Activated CD4-positive, alpha-beta T cell treated with anti-CD3 and anti-CD28 coated beads, Interleukin-2, amount 10 ng/mL, durations not matched to agents 7 days and 5 days (primary cell): ENCODE data around the gene ZNF358. TPM values are rescaled to one million over a fixed set of nuclear protein-coding genes. Genes with fewer than 3 reads are reported as not detected.

Experiments used
- CTCF ChIA-PET: fragments of 350-600 bp; sonication (Branson Sonifier 250); formaldehyde crosslinking; loops from one replicate; lab custom pipeline; 2021; ENCODE audit warnings: antibody characterized with exemption; lab: Charles Lee
- POLR2A ChIA-PET: fragments of 350-600 bp; sonication (Branson Sonifier 250); formaldehyde crosslinking; loops from one replicate; lab custom pipeline; 2021; ENCODE audit warnings: antibody characterized with exemption; lab: Charles Lee
- DNase-seq: peaks from one replicate; pipeline ENCODE4 v3.0.0-alpha.2; 2020
- H3K27ac Mint-ChIP-seq: one replicate; pipeline ENCODE4 v1.8.0; 2021; ENCODE audit warnings: mild to moderate bottlenecking, moderate library complexity, mixed read lengths
- H3K27me3 Mint-ChIP-seq: one replicate; pipeline ENCODE4 v1.8.0; 2021; ENCODE audit warnings: mixed read lengths
- H3K36me3 Mint-ChIP-seq: one replicate; pipeline ENCODE4 v1.8.0; 2021; ENCODE audit warnings: low read depth, mixed read lengths
- H3K4me1 Mint-ChIP-seq: one replicate; pipeline ENCODE4 v1.8.0; 2021; ENCODE audit warnings: mixed read lengths
- H3K4me3 Mint-ChIP-seq: one replicate; pipeline ENCODE4 v1.8.0; 2021; ENCODE audit warnings: mild to moderate bottlenecking, moderate library complexity, mixed read lengths
- H3K9me3 Mint-ChIP-seq: one replicate; pipeline ENCODE4 v1.8.0; 2021; ENCODE audit warnings: mixed read lengths
- total RNA-seq, 2 experiments: library from RNA; stranded (reverse); gene quantifications; one replicate each; pipeline ENCODE4 v1.2.3, GENCODE V29; 2021

The ZNF358 gene
- total RNA-seq, result 1 to 10 TPM; 6.5 to 6.7 TPM

DNA sequence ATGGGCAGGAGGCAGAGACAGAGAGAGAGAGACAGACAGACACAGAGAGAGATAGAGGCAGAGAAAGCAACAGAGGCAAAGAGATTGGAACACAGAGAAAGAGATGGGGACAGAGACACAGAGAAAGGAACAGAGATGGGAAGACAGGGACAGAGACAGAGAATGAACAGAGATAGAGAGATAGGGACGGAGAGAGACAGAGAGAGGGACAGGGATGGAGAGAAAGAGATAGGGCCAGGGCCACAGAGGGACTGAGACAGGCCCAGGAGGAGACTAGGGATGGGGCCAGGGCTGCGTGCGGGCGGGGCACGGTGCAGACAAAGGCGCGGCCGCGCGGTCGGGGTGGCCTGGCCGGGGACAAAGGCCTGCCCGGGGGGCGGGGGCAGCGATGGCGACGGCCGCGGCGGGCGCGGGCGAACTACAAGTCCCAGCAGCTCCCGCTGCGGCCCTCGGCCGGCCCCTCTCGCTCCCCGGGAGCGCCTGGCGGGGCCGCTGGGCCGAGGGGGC is at the start of gene ZNF358:
Gene ZNF358 (plus strand): TSS at position 459 of the 507 bp plus-strand sequence. CDS start 3,140 bp downstream, outside the sequence.
- peak within 1 kb of the TSS; percentile 61 for H3K27ac Mint-ChIP-seq
- peaks cover 7% of the 10 kb centered on the region for H3K4me1 Mint-ChIP-seq
- H3K36me3 Mint-ChIP-seq, result no peaks in the 10 kb centered on the region
- H3K27me3 Mint-ChIP-seq, result peaks cover 25% of the 10 kb centered on the region
- DNase-seq, result peak; percentile 33
- CTCF ChIA-PET, result no interaction called here
- peak within 1 kb of the TSS; percentile 64 for H3K4me3 Mint-ChIP-seq
- no peaks in the 10 kb centered on the region for H3K9me3 Mint-ChIP-seq
- POLR2A ChIA-PET, result interaction anchor here (0.6 kb wide), 1 partner anchor 151 kb away, joined by 3 read pairs; no protein-coding TSS in a partner anchor

DNA sequence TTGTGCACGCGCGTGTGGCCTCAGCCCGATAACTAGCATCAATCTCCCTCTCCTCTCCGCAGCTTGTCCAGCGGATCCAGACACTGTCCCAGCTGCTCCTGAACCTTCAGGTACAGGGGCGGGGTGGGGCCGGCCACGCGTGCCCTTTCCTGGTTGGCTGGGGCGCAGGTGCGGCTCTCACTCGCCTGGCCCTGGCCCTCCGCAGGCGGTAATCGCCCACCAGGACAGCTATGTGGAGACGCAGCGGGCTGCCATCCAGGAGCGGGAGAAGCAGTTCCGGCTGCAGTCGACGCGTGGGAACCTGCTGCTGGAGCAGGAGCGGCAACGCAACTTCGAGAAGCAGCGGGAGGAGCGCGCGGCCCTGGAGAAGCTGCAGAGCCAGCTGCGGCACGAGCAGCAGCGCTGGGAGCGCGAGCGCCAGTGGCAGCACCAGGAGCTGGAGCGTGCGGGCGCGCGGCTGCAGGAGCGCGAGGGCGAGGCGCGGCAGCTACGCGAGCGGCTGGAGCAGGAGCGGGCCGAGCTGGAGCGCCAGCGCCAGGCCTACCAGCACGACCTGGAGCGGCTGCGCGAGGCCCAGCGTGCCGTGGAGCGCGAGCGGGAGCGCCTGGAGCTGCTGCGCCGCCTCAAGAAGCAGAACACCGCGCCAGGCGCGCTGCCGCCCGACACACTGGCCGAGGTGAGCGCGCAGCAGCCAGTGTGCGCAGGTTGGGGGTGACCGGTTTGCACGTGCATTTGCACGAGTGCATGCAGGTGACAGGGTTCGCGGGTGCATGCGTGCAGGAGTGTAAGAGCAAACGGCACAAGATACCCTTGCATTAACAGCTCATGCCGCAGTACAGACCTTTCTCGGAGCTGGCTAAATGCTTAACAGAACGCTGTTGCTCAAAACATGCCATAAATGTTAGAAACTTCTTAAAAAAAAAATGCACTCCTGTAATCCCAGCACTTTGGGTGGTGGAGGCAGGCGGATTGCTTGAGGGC is 48.6 kb upstream of the ZNF358 start:
- Mint-ChIP-seq H3K9me3 (no peaks in the 10 kb centered on the region), H3K27ac (no peak overlapping the region), H3K4me3 (no peak overlapping the region), H3K27me3 (no peaks in the 10 kb centered on the region), H3K4me1 (no peaks in the 10 kb centered on the region), H3K36me3 (peaks cover 14% of the 10 kb centered on the region)
- CTCF ChIA-PET, result interaction anchor here (0.9 kb wide), 1 partner anchor 8 kb away, joined by 4 read pairs; no protein-coding TSS in a partner anchor
- no peak for DNase-seq
- POLR2A ChIA-PET, result interaction anchor here (0.6 to 0.7 kb wide), 2 partner anchors 39 to 1921 kb away, joined by 3 read pairs; no protein-coding TSS in a partner anchor

DNA sequence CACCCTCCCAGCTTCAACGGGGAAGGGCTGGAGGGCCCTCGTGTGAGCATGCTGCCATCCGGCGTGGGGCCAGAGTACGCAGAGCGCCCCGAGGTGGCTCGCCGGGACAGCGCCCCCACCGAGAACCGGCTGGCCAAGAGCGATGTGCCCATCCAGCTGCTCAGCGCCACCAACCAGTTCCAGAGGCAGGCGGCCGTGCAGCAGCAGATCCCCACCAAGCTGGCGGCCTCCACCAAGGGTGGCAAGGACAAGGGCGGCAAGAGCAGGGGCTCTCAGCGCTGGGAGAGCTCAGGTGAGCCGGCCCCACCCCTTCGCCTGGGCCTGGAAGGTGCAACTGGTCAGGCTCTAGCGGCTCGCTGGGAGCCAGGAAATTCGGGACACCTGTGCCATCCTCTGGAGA is 47.1 kb upstream of the ZNF358 start:
- POLR2A ChIA-PET, result no interaction called here
- Mint-ChIP-seq H3K36me3 (peaks cover 12% of the 10 kb centered on the region), H3K4me1 (no peaks in the 10 kb centered on the region), H3K27ac (no peak overlapping the region), H3K4me3 (no peak overlapping the region), H3K27me3 (no peaks in the 10 kb centered on the region), H3K9me3 (no peaks in the 10 kb centered on the region)
- no peak for DNase-seq
- CTCF ChIA-PET, result interaction anchor here (0.6 to 0.8 kb wide), 2 partner anchors 123 to 279 kb away, joined by 3 to 4 read pairs; no protein-coding TSS in a partner anchor

DNA sequence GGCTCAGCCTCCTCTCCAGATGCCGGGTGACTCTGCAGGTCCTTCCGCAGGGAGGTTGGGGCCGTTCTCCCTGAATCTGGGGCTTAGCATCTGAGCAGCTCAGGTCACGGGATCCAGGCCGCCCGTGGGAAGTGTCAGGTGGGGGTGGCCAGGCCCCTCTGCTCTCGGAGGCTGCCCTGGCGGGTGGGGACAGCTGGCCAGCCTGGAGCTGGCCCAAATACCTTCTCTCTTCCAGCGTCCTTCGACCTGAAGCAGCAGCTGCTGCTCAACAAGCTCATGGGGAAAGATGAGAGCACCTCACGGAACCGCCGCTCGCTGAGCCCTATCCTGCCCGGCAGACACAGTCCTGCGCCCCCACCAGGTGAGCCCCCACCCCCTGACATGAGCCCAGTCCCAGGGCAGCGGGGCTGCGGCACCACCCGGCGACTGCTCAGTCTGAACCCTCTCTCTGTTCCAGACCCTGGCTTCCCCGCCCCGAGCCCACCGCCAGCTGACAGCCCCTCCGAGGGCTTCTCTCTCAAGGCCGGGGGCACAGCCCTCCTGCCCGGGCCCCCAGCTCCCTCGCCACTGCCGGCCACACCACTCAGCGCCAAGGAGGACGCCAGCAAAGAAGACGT is 46.1 kb upstream of the ZNF358 start:
- ChIA-PET CTCF (no interaction called here), POLR2A (no interaction called here)
- H3K27me3 Mint-ChIP-seq, result no peaks in the 10 kb centered on the region
- H3K27ac Mint-ChIP-seq, result no peak overlapping the region
- no peak for DNase-seq
- no peaks in the 10 kb centered on the region for H3K4me1 Mint-ChIP-seq
- peaks cover 9% of the 10 kb centered on the region for H3K36me3 Mint-ChIP-seq
- no peak overlapping the region for H3K4me3 Mint-ChIP-seq
- no peaks in the 10 kb centered on the region for H3K9me3 Mint-ChIP-seq

DNA sequence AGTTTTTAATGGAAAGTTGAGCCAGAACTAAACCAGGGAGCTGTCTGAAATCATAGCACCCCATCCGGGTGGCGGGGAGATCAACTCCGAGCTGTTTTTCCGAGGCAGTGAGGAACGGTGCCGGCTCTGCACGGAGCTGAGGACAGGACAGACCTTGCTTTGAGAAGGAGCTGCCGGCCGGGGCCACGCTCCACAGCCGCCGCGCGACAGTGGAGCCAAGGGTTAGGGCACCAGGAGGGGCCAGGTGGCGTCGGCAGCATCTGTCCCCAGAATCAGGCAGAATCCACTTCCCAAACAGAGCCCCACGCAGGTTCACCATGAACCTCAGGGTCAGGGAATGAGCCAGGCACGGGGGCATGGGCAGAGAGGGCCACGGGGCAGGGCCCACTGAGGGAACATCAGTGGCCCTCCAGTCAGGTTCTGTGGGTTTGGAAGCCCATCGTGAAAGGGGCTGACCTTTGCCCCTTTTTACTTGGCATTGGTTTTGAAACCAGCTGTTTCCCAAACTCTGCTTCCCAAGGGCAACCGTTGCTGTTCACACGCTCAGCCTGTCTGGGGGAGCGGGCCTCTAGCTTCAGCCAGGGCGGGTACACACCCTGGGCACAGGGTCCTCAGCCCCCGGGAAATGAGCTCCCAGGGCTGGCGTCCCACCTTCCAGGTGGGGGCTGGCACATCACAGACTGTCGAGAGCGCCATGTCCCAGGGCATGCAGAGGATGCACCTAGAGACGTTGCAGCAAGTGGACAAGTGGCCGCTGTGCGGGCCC is 45.2 kb upstream of the ZNF358 start:
- no peak overlapping the region for H3K4me3 Mint-ChIP-seq
- POLR2A ChIA-PET, result no interaction called here
- CTCF ChIA-PET, result interaction anchor here (0.6 kb wide), 1 partner anchor 24 kb away, joined by 3 read pairs; no protein-coding TSS in a partner anchor
- peaks cover 7% of the 10 kb centered on the region for H3K36me3 Mint-ChIP-seq
- no peaks in the 10 kb centered on the region for H3K27me3 Mint-ChIP-seq
- no peak for DNase-seq
- H3K4me1 Mint-ChIP-seq, result no peaks in the 10 kb centered on the region
- no peak overlapping the region for H3K27ac Mint-ChIP-seq
- no peaks in the 10 kb centered on the region for H3K9me3 Mint-ChIP-seq

DNA sequence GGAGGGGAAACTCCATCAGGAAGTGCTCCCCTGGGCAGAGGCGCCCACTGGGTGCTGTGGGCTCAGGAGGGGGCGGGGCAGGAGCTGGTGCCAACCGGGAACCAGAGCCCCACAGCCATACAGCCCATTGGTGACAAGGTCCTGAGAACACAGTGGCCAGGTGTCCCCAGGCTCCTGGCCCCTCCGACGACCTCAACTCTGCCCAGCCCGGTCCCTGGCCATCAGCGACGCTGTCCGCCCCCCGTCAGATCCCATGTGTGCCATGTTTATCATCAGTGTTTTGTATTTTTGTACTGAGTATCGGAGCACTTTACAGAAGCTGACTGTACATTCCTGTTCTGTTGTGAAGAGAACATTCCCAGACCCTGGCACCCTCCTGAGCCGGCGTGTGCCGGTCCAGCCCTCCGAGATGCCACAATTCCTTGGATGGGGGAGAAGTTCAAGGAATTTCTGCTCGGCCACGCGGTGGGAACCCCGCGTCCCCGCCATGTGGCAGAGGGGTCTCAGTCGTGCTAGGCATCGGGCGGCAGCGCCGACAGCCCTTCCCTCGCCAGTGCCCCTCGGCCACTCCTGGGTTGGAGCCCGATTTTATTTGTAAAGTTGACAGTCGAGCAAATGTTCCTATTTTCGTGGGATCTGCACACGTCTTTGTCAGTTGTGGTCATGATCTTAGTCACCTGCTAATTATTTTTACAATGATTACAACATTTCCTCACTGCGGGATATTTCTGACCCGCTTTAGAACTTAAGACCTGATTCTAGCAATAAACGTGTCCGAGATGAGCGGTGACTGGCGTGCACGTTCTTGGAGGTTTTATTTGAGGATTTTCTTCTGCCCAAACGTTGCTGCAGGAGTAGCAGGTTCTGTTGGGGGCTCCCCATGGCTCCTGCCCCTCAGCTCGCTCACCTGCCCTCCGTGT is 43.9 kb upstream of the ZNF358 start:
- Mint-ChIP-seq H3K4me3 (no peak overlapping the region), H3K27ac (no peak overlapping the region), H3K36me3 (peaks cover 7% of the 10 kb centered on the region), H3K9me3 (no peaks in the 10 kb centered on the region), H3K4me1 (no peaks in the 10 kb centered on the region), H3K27me3 (no peaks in the 10 kb centered on the region)
- POLR2A ChIA-PET, result no interaction called here
- CTCF ChIA-PET, result interaction anchor here (0.6 kb wide), 1 partner anchor 122 kb away, joined by 3 read pairs; no protein-coding TSS in a partner anchor
- no peak for DNase-seq

DNA sequence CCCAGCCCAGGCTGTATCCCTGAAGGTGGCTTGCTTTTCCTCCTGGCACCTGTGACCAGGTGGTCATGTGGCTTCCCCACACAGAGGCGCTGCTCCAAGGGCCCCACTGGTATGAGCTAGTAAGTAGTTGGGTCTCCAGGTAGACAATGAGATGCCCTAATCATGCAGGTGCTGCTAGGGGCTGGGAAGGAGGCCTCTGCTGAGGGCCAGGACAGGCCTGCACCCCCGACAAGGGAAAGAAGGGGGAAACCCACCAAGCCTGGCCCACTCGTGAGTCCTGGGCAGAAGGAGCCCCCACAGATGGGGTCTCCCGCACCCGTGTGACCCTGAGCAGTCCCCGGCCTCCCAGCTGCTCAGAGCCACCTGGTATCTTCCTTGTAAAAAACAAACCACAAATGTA is 40.2 kb upstream of the ZNF358 start:
- no peaks in the 10 kb centered on the region for H3K27me3 Mint-ChIP-seq
- POLR2A ChIA-PET, result no interaction called here
- H3K9me3 Mint-ChIP-seq, result no peaks in the 10 kb centered on the region
- no peak for DNase-seq
- peaks cover 5% of the 10 kb centered on the region for H3K36me3 Mint-ChIP-seq
- H3K4me3 Mint-ChIP-seq, result no peak overlapping the region
- no peaks in the 10 kb centered on the region for H3K4me1 Mint-ChIP-seq
- CTCF ChIA-PET, result no interaction called here
- H3K27ac Mint-ChIP-seq, result no peak overlapping the region

DNA sequence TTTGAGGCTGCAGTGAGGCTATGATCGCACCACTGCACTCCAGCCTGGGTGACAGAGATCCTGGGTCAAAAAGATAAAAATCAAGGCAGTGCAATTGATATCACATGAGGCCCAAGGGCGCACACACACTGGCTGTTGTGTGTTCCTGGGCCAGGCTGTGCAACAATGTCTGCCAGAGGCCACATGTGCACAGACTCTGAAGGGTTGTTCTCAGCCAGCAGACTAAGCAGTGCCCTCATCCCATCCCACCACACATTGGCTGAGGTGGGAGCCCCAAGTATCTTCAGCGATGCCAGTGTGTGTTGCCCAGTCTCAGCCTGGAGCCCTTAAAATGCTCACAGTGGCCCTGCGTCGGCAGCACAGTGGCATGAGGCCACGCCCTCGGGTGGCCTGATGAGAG is 39.7 kb upstream of the ZNF358 start:
- Mint-ChIP-seq H3K27me3 (no peaks in the 10 kb centered on the region), H3K4me3 (no peak overlapping the region), H3K9me3 (no peaks in the 10 kb centered on the region), H3K36me3 (peaks cover 5% of the 10 kb centered on the region), H3K27ac (no peak overlapping the region), H3K4me1 (no peaks in the 10 kb centered on the region)
- DNase-seq, result no peak
- CTCF ChIA-PET, result interaction anchor here (0.7 kb wide), 1 partner anchor 21 kb away, joined by 3 read pairs; no protein-coding TSS in a partner anchor
- POLR2A ChIA-PET, result no interaction called here

DNA sequence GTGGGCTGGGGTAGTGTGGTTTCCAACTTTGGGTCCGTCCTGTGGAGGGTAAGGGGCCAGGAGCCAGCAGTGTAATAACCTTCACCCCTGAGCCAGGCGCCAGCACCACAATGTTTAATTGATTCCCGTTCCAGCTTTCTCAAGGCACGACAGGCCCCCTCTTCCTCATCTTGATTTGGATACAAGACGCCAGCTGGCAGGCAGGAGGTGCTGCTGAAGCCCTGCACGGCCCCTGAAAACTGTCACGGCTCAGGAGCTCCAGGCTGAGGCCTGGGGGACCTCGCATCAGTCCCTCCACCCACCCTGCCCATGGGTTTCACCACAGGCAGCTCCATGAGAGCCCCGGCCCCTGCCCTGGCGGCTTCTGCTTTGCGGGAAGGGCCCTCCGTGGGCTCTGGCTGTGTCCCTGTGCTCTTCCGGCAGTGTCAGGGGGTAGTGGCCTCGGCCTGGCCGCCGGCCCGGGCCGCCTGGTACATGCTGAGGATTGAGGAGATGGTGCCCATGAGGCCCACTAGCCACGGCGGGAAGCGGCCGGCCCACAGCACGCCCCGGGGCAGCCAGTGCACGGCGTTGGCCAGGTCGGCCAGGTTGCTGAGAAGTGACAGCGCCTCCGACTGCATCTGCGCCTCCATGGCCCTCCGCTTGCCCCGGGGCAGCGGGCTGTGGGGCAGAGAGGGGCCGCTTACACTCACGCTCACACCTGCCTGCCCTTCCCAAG is 39.0 kb upstream of the ZNF358 start:
- H3K27ac Mint-ChIP-seq, result no peak overlapping the region
- no peak for DNase-seq
- H3K9me3 Mint-ChIP-seq, result no peaks in the 10 kb centered on the region
- no peaks in the 10 kb centered on the region for H3K27me3 Mint-ChIP-seq
- H3K36me3 Mint-ChIP-seq, result peaks cover 2% of the 10 kb centered on the region
- H3K4me1 Mint-ChIP-seq, result no peaks in the 10 kb centered on the region
- ChIA-PET CTCF (interaction anchor here (0.7 to 1.1 kb wide), 2 partner anchors 10 to 20 kb away, joined by 3 read pairs; no protein-coding TSS in a partner anchor), POLR2A (no interaction called here)
- H3K4me3 Mint-ChIP-seq, result no peak overlapping the region

DNA sequence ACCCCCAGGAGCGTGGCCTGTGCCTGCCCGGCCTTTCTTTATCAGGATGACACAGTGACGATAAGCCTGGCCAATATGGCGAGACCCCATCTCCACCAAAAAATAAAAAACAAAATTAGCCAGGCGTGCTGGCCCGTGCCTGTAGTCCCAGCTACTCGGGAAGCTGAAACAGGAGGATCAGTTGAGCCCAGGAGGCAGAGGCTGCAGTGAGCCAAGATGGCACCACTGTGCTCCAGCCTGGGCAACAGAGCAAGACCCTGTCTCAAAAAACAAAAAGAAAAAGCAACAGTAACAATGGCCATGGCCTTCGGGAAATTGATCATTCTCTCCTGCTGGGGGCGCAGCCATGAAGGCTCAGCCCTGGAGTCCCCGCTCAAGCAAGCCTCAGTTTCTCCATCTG is 38.1 kb upstream of the ZNF358 start:
- Mint-ChIP-seq H3K9me3 (no peaks in the 10 kb centered on the region), H3K27ac (peak overlapping the region; percentile 66), H3K36me3 (peaks cover 2% of the 10 kb centered on the region), H3K4me1 (no peaks in the 10 kb centered on the region), H3K4me3 (no peak overlapping the region), H3K27me3 (no peaks in the 10 kb centered on the region)
- ChIA-PET CTCF (interaction anchor here (1.1 kb wide), 1 partner anchor 9 kb away, joined by 3 read pairs; no protein-coding TSS in a partner anchor), POLR2A (no interaction called here)
- DNase-seq, result no peak
